HFF-Myc (cell line): Measurements from ENCODE around the gene RNFT2.
"Not testable (repeated sequence)": the region's sequence is repeated elsewhere in the genome, so short reads cannot be mapped to it uniquely, and the experiment has no call there.

Source experiments
- DNase-seq: peaks from one replicate; pipeline ENCODE4 v3.0.0-alpha.2; 2011; ENCODE audit warnings: low read depth; ENCODE audit errors: extremely low read depth
- H3K4me3 ChIP-seq: replicated peaks from 2 replicates; pipeline ENCODE4 v1.5.1; 2011; ENCODE audit warnings: low read depth, mild to moderate bottlenecking, control low read depth, low read length
- TF ChIP-seq, protein P1 (sequence below): IDR thresholded peaks from 2 replicates; pipeline ENCODE4 v1.5.1; 2012; ENCODE audit warnings: mild to moderate bottlenecking, low read depth, low read length, control low read depth; ENCODE audit errors: missing control alignments

Gene RNFT2

DNA sequence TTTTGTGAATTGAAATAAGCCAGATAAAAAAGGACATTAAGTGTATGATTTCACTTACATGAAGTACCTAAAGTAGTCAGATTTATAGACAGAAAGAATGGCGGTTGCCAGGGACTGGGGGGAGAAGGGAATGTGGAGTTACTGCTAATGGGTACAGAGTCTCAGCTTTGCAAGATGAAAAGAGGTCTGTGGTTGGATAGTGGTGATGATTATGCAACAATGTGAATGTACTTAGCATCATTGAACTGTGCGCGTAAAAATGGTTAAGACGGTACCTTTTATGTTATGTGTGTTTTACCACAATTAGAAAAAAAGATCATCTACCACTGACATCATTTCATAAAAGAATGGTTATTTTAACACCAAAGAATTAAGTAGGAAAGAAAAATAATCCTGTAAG is 35.9 kb downstream of the RNFT2 start:
- TF ChIP-seq, protein P1, sequence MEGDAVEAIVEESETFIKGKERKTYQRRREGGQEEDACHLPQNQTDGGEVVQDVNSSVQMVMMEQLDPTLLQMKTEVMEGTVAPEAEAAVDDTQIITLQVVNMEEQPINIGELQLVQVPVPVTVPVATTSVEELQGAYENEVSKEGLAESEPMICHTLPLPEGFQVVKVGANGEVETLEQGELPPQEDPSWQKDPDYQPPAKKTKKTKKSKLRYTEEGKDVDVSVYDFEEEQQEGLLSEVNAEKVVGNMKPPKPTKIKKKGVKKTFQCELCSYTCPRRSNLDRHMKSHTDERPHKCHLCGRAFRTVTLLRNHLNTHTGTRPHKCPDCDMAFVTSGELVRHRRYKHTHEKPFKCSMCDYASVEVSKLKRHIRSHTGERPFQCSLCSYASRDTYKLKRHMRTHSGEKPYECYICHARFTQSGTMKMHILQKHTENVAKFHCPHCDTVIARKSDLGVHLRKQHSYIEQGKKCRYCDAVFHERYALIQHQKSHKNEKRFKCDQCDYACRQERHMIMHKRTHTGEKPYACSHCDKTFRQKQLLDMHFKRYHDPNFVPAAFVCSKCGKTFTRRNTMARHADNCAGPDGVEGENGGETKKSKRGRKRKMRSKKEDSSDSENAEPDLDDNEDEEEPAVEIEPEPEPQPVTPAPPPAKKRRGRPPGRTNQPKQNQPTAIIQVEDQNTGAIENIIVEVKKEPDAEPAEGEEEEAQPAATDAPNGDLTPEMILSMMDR = no peak

DNA sequence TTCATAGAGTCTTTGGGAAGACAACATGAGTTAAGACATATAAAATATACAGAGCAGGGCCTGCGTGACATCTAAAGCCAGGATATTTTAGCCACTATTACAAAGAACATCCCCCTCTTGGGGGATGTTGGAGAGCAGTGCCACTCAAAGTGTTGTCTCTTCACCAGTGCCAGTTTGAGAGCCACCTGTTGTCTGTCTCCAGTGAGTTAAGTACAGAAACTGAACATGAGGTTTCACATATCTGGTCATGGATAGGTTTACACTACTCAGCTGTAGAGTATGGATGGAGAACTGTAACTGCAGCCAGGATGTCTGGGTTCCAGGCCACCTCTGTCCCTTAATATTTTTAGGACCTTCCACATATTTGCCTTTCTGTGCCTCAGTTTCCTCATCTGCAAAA is 39.1 kb downstream of the RNFT2 start:
- TF ChIP-seq, protein P1 = no peak
- H3K4me3 ChIP-seq = no peak overlapping the region
- no peak for DNase-seq

More for the DNA sequence above, 35.9 kb downstream of the RNFT2 start:
- no peak overlapping the region for H3K4me3 ChIP-seq
- no peak for DNase-seq

DNA sequence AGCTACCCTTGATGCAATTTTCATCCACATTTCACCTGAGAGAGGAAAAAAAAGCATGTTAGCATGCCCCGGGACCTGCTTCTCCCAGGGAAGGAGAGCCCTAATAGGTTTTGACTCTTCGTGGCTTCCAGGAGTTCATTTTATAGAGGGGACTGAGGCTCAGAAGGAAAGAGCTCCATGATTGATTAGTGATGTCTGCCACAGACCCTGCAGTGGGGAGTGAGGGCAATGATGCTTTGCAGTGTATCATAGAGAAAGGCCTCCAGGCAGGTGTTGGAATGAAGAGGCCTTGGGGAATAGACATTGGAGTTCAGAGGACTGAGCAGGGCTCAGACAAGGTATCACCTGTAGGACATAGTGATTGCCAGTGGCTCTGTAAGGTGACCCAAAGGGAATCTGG is 41.5 kb downstream of the RNFT2 start:
- no peak for DNase-seq
- H3K4me3 ChIP-seq = no peak overlapping the region
- TF ChIP-seq, protein P1 = no peak

DNA sequence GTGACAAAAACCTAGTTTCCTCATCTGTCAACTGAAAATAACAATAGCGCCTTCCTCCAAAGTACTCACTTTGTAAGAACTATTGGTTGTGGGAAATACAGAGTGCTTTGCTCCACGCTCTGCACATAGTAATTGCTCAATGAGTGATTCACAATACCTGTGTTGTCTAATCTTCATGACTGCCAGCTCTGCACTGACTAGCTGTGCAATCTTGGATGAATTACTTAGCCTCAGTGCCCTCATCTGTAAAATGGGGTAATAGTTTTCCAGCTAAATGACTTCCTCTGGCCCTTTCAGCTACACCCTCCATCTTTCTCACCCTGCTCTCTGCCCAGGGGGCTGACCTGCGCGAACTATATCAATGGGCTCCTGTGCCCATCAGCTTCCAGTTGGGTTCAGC is 42.8 kb downstream of the RNFT2 start:
- no peak for DNase-seq
- TF ChIP-seq, protein P1 = no peak
- no peak overlapping the region for H3K4me3 ChIP-seq

DNA sequence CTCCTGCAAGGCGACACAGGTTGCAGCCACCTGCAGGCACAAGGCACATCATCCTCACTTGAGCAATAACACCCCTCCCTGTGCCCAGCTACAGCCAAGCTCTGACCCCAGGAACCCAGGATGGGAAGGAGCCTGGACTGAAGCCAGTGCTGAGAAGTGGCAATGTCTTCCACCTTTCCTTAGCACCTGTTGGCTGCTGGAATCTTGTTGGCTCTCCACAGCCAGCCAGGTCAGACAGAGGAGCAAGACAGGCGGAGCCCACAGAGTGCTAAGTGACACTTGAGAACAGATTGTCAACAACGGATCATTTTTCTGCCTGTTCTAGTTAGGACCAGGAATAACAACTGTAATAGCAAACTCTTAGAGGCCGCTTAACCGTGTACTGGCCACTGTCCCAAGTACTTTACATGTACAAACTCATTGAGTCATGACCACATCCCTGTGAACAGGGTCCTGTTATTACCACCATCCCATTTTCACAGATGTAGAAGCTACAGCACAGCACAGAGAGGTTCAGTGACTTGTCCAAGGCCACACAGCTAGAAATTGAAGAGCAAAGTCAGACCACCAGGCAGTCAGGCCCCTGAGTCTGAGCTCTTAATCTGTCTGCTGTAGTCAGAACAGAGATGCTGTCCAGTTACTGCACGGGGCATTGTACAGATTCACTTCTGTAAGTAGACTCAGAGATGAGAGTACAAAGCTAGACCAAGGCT is 45.6 kb downstream of the RNFT2 start:
- TF ChIP-seq, protein P1 = no peak
- no peak for DNase-seq
- H3K4me3 ChIP-seq = no peak overlapping the region

DNA sequence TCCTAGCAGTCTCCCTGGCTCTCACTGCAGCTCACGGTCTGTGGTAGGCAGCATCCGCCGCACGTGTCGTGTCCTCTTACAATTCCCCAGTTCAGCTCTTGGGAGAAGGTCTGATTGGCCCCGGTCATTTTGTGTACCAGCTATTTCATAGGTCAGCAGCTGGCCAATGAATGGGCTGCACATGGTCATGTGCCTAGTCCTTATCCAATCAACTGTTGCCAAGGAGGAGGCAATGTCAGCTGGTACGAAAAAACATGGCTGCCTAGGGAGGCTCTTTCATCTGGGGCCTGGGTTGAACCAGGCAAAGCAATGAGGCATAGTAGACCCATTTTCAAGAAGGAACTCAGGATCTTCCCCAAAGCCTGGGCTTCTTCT is 46.1 kb downstream of the RNFT2 start:
- no peak for DNase-seq
- TF ChIP-seq, protein P1 = no peak
- H3K4me3 ChIP-seq = no peak overlapping the region

DNA sequence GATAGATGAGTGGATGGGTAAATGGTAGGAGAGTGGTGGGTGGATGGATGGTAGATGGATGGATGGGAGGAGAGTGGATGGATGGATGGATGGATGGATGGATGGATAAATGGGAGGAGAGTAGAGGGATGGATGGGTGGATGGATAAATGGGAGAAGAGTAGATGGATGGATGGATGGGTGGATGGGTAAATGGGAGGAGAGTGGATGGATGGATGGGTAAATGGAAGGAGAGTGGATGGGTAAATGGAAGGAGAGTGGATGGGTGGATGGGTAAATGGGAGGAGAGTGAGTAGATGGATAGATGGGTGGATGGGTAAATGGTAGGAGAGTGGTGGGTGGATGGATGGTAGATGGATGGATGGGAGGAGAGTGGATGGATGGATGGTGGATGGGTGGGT is 51.4 kb downstream of the RNFT2 start:
- not testable (repeated sequence) for DNase-seq, H3K4me3 ChIP-seq
